ENCODE measurements around the gene TMIGD2.
A peak's percentile ranks its signal among the peaks of the same experiment; 100 is the strongest.
"Not testable (repeated sequence)": the region's sequence is repeated elsewhere in the genome, so short reads cannot be mapped to it uniquely, and the experiment has no call there.

The TMIGD2 gene, protein sequence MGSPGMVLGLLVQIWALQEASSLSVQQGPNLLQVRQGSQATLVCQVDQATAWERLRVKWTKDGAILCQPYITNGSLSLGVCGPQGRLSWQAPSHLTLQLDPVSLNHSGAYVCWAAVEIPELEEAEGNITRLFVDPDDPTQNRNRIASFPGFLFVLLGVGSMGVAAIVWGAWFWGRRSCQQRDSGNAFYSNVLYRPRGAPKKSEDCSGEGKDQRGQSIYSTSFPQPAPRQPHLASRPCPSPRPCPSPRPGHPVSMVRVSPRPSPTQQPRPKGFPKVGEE

DNA sequence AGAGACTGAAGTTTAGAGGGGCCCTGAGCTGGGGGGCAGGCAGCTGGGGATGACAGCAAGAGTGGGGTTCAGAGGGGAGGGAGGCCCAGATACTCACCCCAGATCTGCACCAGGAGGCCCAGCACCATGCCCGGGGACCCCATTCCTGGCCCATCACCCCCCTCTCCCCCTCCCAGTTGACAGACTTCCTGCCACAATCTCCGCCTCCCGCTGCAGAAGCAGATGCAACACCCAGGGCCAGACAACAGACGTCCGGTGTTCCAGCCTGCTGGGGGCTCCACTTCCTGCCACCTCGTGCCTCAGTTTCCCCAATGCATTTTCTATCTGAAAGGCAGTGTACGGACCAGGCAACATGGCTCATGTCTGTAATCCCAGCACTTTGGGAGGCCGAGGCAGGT, at the start of gene TMIGD2:
TMIGD2 (minus strand) TSS at position 147 of the 398 bp plus-strand sequence; CDS start at position 143, 4 bp downstream.
- DNase-seq = no peak

DNA sequence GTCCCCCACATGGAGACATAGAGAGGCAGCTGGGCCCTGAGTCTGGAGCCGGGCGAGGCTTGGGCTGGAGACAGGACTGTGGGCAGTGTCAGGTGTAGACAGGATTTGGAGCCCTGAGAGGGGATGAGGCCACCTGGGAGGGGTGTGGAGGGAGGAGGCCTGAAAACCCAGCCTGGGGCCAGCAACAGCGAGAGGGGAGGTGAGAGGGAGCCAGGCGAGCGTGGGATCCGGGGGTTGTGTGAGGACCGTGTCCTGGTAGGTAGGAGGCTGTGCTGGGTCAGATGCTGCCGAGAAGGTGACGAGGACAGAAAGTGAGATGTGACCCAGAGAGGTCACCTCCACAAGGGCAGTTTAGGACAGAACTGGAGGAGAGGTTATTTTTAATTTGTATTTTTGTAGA, 48.5 kb upstream of the TMIGD2 start:
- no peak for DNase-seq

- DNase-seq = no peak
Measured at GRCh38 chr19:4350111-4350510, 47.9 kb upstream of the TMIGD2 start.

DNA sequence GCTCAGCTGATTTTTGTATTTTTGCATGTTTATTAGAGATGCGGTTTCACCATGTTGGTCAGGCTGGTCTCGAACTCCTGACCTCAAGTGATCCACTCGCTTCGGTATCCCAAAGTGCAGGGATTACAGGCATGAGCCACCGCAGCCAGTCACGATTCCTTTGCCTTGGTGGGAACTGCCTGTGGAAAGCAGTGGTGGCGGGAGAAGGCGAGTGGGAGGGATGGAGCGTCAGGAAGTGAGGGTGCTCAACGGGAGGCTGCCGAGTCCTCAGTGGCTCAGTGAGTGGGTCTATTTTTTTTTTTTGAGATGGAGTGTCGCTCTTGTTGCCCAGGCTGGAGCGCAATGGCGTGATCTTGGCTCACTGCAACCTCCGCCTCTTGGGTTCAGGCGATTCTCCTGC, 47.0 kb upstream of the TMIGD2 start:
- not testable (repeated sequence) for DNase-seq

- no peak for DNase-seq
Measured at GRCh38 chr19:4347521-4347920, 45.3 kb upstream of the TMIGD2 start.

DNA sequence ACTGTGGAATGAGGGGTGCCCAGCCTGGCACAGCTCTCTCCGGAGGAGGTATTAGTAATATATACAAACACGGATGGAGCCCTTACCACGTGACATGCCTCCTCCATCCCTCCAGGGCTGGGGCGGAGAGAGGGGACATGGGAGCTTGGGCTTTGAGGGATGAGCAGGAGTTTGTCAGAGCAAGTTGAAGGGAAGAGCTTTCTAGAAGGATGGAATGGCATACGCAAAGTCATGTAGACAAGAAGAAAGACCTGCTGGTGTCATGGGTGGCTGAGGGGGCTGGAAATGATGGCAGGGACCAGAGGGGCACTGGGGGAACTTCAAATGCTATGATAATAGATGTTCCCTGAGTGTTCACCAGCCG, 43.8 kb upstream of the TMIGD2 start:
- no peak for DNase-seq

GRCh38 chr19:4345342-4346019, 43.3 kb upstream of the TMIGD2 start:
- no peak for DNase-seq

DNA sequence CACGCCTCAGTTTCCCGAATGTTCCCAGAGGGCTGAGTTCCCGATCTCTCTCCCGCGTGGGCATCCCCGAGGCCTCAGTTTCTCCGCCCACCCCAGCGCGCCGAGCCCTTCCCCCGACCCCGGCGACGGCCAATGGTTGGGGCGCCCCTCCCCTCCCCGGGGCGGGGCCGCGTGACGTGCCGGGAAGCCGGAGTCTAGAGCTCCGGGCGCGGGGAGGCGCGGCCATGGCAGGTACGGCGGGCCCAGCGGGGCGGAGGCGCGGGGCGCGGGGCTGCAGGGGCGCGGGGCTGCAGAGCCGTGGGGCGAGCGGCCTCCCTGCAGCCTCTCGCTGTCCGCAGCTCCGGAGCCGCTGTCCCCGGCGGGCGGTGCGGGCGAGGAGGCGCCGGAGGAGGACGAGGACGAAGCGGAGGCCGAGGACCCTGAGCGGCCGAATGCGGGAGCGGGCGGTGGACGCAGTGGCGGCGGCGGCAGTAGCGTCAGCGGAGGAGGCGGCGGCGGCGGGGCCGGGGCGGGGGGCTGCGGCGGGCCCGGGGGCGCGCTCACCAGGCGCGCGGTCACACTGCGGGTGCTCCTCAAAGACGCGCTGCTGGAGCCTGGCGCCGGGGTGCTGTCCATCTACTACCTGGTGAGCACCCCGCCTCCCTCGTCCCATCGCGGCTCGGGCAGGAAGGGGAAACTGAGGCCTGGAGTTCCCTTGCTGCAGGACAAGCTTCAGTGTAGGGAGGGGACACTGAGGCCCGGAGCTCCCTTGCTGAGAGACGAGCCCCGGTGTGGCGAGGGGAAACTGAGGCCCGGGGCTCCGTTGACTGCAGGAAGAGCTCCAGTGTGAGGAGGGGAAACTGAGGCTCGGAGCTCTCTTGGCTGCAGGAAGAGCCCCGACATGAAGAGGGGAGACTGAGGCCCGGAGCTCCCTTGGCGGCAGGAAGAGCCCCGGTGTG, 41.5 kb upstream of the TMIGD2 start, which contains the start of gene MPND:
MPND (plus strand) TSS at position 193 of the 938 bp plus-strand sequence; CDS start at position 225, 32 bp downstream.
- peak; percentile 94 for DNase-seq

DNA sequence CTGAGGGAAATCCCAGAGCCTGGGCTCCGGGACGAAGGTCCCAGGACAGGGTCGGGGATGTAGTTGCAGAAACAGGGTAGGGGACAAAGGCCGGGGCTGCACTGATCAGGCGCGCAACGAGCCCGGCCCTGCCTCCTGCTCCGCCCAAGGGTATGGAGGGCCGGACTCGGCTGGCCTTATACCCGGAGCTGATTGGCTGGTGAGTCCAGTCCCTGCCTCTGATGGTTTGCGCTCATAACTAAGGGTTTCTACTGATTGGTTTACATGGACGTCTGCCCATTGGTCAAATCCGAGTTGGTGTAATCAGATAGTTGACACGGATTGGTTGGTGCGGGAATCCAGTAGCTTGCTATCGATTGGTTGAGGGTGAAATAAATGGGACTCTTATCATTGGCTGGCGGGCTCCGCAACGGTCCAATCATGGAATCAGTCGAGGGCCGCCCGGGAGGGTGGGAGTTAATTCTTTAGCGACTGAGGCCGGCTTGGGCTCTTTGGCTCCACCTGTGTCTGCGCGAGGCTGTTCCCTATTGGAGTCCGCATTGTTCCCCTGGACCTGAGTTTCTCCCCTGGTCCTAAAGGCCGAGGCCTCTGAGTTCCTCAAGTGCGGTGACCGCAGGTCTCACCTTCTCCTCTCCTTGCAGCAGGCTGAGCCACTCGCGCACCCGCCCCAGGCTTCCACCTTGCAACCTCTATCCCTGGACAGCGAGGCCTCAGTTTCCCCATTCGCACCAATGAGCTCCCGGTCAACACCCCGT, 40.6 kb upstream of the TMIGD2 start:
- peak; percentile 82 to 83 for DNase-seq

- no peak for DNase-seq
Measured at GRCh38 chr19:4342314-4342614, 40.1 kb upstream of the TMIGD2 start.

DNA sequence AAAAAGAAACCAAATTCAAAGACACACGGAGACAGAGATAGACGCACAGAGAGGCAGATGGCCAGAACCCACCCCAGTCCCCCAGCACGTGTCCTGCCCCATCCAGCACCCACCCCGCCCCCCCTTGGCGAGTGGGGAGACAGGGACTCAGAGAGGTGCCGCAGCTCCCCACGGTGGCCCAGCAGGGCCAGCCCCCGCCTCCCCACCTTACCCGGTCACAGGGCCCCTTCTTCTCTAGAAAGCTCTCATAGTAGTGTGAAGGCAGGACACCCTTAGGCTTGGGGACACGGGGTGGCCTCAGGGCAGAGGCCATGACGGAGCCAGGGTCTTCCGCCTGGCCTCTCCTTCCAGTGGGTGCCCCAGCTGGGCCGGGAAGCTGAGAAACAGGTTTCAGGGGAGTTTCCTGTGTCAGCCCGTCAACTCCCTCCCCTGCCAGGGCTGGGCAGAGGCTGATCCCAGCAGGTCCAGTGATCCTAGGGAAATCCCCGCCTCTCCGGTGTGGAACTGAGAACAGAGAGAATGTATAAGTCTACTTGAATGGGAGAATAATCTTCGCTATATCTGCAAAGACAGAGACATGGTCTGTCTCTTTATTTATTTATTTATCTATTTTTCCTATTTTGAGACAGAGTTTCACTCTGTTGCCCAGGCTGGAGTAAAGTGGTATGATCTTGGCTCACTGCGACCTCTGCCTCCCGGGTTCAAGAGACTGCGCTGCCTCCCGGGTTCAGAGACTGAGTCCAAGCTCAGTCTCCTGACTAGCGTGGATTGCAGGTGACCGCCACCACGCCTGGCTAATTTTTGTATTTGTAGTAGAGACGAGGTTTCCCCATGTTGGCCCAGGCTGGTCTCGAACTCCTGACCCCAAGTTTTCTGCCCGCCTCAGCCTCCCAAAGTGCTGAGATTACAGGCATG, 36.5 kb upstream of the TMIGD2 start, which contains the start of gene STAP2:
STAP2 (minus strand) TSS at position 387 of the 915 bp plus-strand sequence; CDS start at position 313, 74 bp downstream.
- peak in 1 of 2 donors; percentile 16 for DNase-seq

DNA sequence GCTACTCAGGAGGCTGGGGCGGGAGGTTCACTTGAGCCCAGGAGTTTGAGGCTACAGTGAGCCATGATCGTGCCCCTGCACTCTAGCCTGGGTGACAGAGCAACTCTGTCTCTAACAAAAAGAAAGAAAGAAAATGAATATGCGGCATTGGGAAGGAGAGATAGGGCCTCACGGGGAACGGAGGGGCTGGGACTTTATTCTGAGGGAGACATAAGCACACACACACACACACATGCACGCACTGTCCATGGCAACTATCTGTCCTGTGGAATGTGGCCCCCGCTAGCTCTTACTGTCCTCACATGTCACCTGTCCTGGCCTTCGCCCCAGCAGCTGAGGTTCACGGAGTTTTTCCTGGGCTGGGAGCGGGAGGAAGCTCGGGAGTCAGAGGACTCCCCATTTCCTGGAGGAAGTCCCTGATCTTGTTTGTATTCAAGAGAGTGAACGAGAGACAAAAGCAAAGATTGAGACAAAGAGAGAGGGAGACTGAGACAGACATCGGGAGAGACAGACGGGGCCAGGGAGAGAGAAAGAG, 35.8 kb upstream of the TMIGD2 start:
- no peak for DNase-seq

DNA sequence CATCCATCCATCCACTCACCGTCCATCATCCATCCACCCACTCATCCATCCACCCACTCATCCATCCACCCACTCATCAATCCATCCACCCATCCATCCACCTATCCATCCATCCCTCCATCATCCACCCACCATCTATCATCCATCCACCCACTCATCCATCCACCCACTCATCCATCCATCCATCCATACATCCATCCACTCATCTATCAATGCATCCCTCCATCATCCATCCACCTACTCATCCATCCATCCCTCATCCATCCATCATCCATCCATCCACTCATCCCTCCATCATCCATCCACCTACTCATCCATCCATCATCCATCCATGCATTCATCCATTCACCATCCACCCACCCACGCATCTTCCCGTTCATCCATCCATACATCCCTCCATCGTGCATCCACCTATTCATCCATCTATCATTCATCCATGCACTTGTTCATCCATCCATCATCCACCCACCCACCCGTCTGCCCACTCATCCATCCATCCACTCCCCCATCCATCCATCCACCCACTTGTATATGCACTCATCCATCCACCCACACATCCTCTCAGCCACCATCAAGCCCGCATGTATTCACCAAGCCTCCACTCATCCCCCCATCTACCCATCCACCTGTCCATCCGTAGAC, 32.9 kb upstream of the TMIGD2 start:
- no peak for DNase-seq

DNA sequence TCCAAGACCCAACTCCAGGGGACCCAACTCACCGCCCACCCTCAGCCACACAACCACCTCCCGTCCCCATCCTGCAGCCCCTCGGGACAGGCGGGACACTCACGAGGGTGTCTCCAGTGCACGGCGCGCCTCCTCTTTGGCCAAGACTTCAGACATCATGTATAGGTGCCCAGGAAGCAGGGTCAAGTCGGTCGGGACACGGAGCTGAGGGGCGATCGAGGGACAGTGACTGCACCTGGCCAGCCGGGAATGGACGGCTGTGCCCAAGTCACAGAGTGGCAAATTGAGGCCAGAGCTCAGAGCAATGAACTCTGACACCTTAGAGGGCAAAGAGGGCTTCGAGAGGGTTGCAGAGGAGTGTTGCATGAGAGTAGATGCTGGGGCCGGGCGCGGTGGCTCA, 27.7 kb upstream of the TMIGD2 start:
- DNase-seq = no peak

- not testable (repeated sequence) for DNase-seq
Measured at GRCh38 chr19:4328991-4329681, 26.9 kb upstream of the TMIGD2 start.

DNA sequence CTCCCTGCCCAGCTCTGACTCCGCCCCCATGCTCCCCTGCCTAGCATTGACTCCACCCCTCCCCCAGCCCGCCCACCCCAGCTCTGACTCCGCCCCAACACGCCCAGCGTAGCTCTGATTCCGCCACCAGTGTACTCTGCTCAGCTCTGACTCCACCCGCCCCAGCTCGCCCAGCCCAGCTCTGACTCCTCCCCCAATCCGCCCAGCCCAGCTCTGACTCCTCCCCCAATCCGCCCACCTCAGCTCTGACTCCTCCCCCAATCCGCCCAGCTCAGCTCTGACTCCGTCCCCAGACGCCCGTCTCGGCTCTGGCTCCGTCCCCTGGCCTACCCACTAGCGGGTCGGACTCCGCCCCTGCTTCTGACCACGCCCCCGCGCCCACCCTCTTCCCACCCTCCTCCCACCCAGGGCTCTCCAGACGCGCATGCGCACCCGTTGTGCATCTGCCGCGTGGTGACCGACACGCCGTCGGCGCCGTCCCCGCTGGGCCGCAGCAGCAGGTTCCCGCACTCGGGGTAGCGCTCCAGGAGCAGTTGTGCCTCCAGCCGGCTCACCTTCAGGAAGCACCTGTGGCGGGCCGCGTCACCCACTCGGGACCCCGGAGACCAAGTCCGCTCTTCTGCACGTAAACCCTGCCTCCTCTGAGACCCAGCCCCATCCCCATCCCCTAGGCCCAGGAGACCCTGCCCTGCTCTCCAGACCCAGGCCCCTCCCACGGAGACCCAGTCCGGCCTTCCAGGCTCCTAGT, 26.2 kb upstream of the TMIGD2 start:
- peak; percentile 87 to 98 for DNase-seq

DNA sequence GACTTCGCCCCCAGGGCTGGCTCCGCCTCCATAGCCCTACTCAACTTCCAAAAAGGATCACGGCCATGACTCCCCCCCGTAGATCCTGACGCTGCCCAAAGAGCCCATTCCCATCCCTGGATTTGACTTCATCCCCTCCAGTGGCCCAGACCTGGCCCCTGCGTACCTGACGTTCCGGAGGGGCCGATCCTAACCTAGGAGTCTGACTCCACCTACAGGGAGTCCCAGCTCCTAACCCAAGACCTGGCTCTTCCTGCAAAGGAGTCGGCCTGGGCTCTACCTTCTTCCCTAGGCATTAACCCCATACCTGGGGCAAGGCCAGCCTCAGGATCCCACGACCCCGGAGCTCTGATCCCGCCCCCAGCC, 25.7 kb upstream of the TMIGD2 start:
- no peak for DNase-seq

DNA sequence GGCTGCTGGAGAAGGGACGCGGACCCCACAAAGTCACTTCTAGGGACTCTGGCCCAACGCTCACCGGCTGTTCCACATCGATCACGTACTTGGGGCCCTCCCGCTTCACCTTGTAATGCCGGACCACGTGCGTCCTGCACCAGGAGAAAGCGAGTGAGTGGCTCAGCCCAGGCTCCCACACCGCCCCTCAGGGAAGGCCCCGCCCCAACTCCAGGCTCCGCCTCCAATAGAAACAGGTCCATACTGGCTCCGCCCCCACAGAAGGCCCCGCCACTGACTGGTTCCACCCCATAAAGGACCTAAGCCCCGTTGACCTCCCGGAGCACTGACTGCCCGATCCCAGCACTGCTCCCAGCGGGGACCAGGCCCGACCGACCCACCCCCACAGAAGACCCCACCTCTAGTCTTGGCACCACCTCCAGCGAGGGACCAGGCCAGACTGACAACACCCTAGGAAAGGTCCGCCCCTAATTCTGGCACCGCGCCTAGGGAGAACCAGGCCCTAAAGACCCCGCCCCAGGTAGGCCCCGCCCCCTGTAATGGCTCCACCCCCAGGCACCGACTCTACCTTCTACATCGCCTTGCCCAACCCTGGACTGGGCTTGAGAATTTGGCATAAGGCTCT, 25.2 kb upstream of the TMIGD2 start:
- peak; percentile 49 to 74 for DNase-seq

DNA sequence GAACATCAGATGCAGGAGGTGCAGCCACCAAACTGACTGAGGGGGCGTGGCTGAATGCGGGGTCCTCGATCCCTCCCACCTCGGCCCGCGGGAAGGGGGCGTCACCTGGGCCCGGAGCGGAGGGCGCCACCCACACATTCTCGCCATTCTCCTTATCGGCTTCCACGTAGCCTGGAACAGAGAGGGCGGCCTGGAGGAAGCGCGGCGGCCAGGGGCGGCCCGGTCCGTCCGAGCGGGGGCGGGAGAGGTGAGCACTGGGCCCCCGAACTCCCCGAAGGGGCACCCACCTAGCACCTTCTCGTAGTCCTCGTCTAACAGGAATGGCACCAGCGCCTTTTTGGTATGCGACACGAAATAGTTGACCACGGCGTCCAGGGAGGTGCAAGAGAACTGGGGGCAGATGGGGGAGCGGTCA, 24.7 kb upstream of the TMIGD2 start:
- DNase-seq = no peak

Data from stimulated activated CD4-positive, alpha-beta T cell treated with anti-CD3 and anti-CD28 coated beads, Interleukin-2, amount 100 ng/mL, for 48 hours (primary cell).